Transverse colon (tissue), 4 donors: ENCODE measurements around the gene EMP3.

Source experiments
- CTCF ChIP-seq, 5 experiments: fragments of 200-600 bp in 3 of 5; fragments of 450-650 bp in 2 of 5; sonication (generic) in 3 of 5; IDR thresholded peaks; 1 replicate in 2 of 5; 2 replicates in 3 of 5; pipeline ENCODE4 v1.5.1; 2016 to 2017; ENCODE audit warnings: antibody characterized with exemption in 5 of 5, inconsistent platforms in 3 of 5, mild to moderate bottlenecking in 2 of 5, moderate library complexity in 1 of 5
- POLR2A ChIP-seq: fragments of 450-650 bp; IDR thresholded peaks from one replicate; pipeline ENCODE4 v1.6.1; 2016; ENCODE audit warnings: antibody characterized with exemption, mild to moderate bottlenecking, moderate library complexity
- POLR2AphosphoS5 ChIP-seq, 3 donors: sonication (generic); formaldehyde crosslinking; IDR thresholded peaks; one replicate each; pipeline ENCODE4 v1.6.1; 2016; ENCODE audit warnings: antibody characterized with exemption in 3 of 3

- TF ChIP-seq CTCF (IDR thresholded peaks at IDR 0.05) = no peak
- no peak for TF ChIP-seq POLR2A
- TF ChIP-seq POLR2AphosphoS5 (IDR thresholded peaks at IDR 0.05) = no peak
Observed at GRCh38 chr19:48315712-48316111, 9.6 kb upstream of the EMP3 start.
